Gastroesophageal sphincter (tissue), 3 donors: ENCODE measurements around the gene ACO1.

Experiments used
- EP300 ChIP-seq: sonication (generic); formaldehyde crosslinking; IDR thresholded peaks from one replicate; pipeline ENCODE4 v1.6.1; 2017; ENCODE audit warnings: antibody characterized with exemption, mild to moderate bottlenecking
- POLR2A ChIP-seq, 2 donors: fragments of 450-650 bp; IDR thresholded peaks; one replicate each; pipeline ENCODE4 v1.6.1; 2017; ENCODE audit warnings: antibody characterized with exemption in 2 of 2, mild to moderate bottlenecking in 2 of 2, moderate library complexity in 1 of 2
- POLR2AphosphoS5 ChIP-seq: sonication (generic); formaldehyde crosslinking; IDR thresholded peaks from one replicate; pipeline ENCODE4 v1.6.1; 2017; ENCODE audit warnings: antibody characterized with exemption
- TF ChIP-seq, protein P1 (sequence below), 4 experiments: fragments of 200-600 bp in 2 of 4; fragments of 450-650 bp in 2 of 4; sonication (generic) in 1 of 4; IDR thresholded peaks; one replicate each; pipeline ENCODE4 v1.5.1; 2017 to 2019; ENCODE audit warnings: antibody characterized with exemption in 4 of 4, mild to moderate bottlenecking in 2 of 4, moderate library complexity in 2 of 4

DNA sequence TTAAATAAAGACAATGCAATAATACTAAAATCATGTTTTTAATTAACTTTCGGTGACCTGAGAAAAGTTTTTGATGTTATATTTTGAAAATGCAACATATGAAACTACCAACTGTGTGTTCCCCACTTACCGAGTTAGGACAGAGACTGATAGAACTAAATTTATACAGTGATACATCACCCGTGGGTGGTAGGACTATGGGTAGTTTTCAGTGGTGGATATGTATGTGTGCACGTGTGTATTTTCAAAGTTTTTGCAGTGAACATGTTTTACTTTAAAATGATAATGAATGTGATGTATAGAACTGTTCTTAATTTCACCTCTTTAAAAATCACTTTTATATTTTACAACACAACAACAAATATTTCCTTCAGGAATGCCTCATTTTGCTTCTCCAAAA is 25.0 kb upstream of the ACO1 start:
- TF ChIP-seq, protein P1, sequence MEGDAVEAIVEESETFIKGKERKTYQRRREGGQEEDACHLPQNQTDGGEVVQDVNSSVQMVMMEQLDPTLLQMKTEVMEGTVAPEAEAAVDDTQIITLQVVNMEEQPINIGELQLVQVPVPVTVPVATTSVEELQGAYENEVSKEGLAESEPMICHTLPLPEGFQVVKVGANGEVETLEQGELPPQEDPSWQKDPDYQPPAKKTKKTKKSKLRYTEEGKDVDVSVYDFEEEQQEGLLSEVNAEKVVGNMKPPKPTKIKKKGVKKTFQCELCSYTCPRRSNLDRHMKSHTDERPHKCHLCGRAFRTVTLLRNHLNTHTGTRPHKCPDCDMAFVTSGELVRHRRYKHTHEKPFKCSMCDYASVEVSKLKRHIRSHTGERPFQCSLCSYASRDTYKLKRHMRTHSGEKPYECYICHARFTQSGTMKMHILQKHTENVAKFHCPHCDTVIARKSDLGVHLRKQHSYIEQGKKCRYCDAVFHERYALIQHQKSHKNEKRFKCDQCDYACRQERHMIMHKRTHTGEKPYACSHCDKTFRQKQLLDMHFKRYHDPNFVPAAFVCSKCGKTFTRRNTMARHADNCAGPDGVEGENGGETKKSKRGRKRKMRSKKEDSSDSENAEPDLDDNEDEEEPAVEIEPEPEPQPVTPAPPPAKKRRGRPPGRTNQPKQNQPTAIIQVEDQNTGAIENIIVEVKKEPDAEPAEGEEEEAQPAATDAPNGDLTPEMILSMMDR (IDR thresholded peaks at IDR 0.05), result no peak
- TF ChIP-seq EP300, result no peak
- no peak for TF ChIP-seq POLR2A (IDR thresholded peaks at IDR 0.05)
- no peak for TF ChIP-seq POLR2AphosphoS5
